ENCODE measurements around the gene MTURN. TPM values are rescaled to one million over a fixed set of nuclear protein-coding genes. Genes with fewer than 3 reads are reported as not detected.

The MTURN gene
- polyA plus RNA-seq, 2 donors = 7.7 to 9.9 TPM

- WGBS, 2 donors = 54 to 69% methylated on average over 12 of the region's 12 CpGs
- peaks cover 3 to 7% of the 10 kb centered on the region in 2 donors for H3K4me1 ChIP-seq (ENCODE audit: control insufficient read depth in 2 of 2, insufficient read depth in 2 of 2, low read length in 1 of 2)
These were observed 31.5 kb downstream of the MTURN start for GRCh38 chr7:30166155-30166840.

GRCh38 chr7:30166841-30167235 lies 32.1 kb downstream of the MTURN start:
- no peak overlapping the region for H3K4me3 ChIP-seq (ENCODE audit: low read depth in 1 of 2, low read length in 2 of 2)
- H3K27me3 ChIP-seq (ENCODE audit: control insufficient read depth in 1 of 2, insufficient read depth in 2 of 2, low read length in 2 of 2) = no peaks in the 10 kb centered on the region
- H3K27ac ChIP-seq (ENCODE audit: low read depth in 2 of 2, low read length in 1 of 2) = peak overlapping the region; percentile 64 to 65
- no peaks in the 10 kb centered on the region for H3K9me3 ChIP-seq (ENCODE audit: control insufficient read depth in 2 of 2, insufficient read depth in 1 of 2, low read depth in 1 of 2, low read length in 1 of 2)
- WGBS, 2 donors = 56 to 69% methylated on average over 5 of the region's 5 CpGs
- no peaks in the 10 kb centered on the region for H3K36me3 ChIP-seq (ENCODE audit: control insufficient read depth in 2 of 2, insufficient read depth in 2 of 2, low read length in 1 of 2)
- peaks cover 3 to 7% of the 10 kb centered on the region in 2 donors for H3K4me1 ChIP-seq (ENCODE audit: control insufficient read depth in 2 of 2, insufficient read depth in 2 of 2, low read length in 1 of 2)

More at GRCh38 chr7:30166155-30166840, 31.5 kb downstream of the MTURN start:
- Histone ChIP-seq H3K27ac (ENCODE audit: low read depth in 2 of 2, low read length in 1 of 2) (peak overlapping the region; percentile 64 to 65), H3K4me3 (ENCODE audit: low read depth in 1 of 2, low read length in 2 of 2) (no peak overlapping the region), H3K36me3 (ENCODE audit: control insufficient read depth in 2 of 2, insufficient read depth in 2 of 2, low read length in 1 of 2) (no peaks in the 10 kb centered on the region), H3K9me3 (ENCODE audit: control insufficient read depth in 2 of 2, insufficient read depth in 1 of 2, low read depth in 1 of 2, low read length in 1 of 2) (no peaks in the 10 kb centered on the region), H3K27me3 (ENCODE audit: control insufficient read depth in 1 of 2, insufficient read depth in 2 of 2, low read length in 2 of 2) (no peaks in the 10 kb centered on the region)

GRCh38 chr7:30167901-30168300 lies 33.1 kb downstream of the MTURN start:
- WGBS, 2 donors = 86% methylated on average over 6 of the region's 6 CpGs
- no peak overlapping the region for H3K27ac ChIP-seq (ENCODE audit: low read depth in 2 of 2, low read length in 1 of 2)
- no peaks in the 10 kb centered on the region for H3K27me3 ChIP-seq (ENCODE audit: control insufficient read depth in 1 of 2, insufficient read depth in 2 of 2, low read length in 2 of 2)
- peaks cover 3 to 7% of the 10 kb centered on the region in 2 donors for H3K4me1 ChIP-seq (ENCODE audit: control insufficient read depth in 2 of 2, insufficient read depth in 2 of 2, low read length in 1 of 2)
- H3K36me3 ChIP-seq (ENCODE audit: control insufficient read depth in 2 of 2, insufficient read depth in 2 of 2, low read length in 1 of 2) = no peaks in the 10 kb centered on the region
- H3K9me3 ChIP-seq (ENCODE audit: control insufficient read depth in 2 of 2, insufficient read depth in 1 of 2, low read depth in 1 of 2, low read length in 1 of 2) = no peaks in the 10 kb centered on the region
- H3K4me3 ChIP-seq (ENCODE audit: low read depth in 1 of 2, low read length in 2 of 2) = no peak overlapping the region

- no peak overlapping the region for H3K27ac ChIP-seq (ENCODE audit: low read depth in 2 of 2, low read length in 1 of 2)
- no peaks in the 10 kb centered on the region for H3K36me3 ChIP-seq (ENCODE audit: control insufficient read depth in 2 of 2, insufficient read depth in 2 of 2, low read length in 1 of 2)
- no peaks in the 10 kb centered on the region for H3K9me3 ChIP-seq (ENCODE audit: control insufficient read depth in 2 of 2, insufficient read depth in 1 of 2, low read depth in 1 of 2, low read length in 1 of 2)
- H3K27me3 ChIP-seq (ENCODE audit: control insufficient read depth in 1 of 2, insufficient read depth in 2 of 2, low read length in 2 of 2) = no peaks in the 10 kb centered on the region
- H3K4me3 ChIP-seq (ENCODE audit: low read depth in 1 of 2, low read length in 2 of 2) = no peak overlapping the region
- WGBS, 2 donors = 42 to 59% methylated on average over 16 of the region's 16 CpGs
- peaks cover 6 to 13% of the 10 kb centered on the region in 2 donors for H3K4me1 ChIP-seq (ENCODE audit: control insufficient read depth in 2 of 2, insufficient read depth in 2 of 2, low read length in 1 of 2)
These were observed 34.2 kb downstream of the MTURN start for GRCh38 chr7:30168835-30169573.

DNA sequence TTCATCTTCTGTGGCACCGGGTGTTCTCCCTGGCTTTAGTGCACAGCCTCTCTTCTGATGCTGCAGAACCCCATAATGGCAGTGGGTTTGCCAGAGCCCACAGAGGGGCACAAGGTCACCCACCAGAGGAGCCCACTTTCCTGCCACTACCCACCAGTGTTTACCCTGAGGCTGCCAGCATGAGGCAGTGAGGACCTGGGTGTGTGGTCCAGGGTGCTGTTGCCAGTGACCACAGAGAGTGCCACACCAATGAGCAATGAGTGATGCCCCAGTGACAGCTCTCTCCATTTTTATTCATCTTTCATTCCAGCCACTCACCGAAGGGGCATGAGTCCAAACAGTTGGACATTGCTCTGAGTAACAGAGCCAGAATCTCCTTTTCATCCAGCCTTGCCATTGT lies 34.8 kb downstream of the MTURN start:
- no peaks in the 10 kb centered on the region for H3K36me3 ChIP-seq (ENCODE audit: control insufficient read depth in 2 of 2, insufficient read depth in 2 of 2, low read length in 1 of 2)
- no peaks in the 10 kb centered on the region for H3K9me3 ChIP-seq (ENCODE audit: control insufficient read depth in 2 of 2, insufficient read depth in 1 of 2, low read depth in 1 of 2, low read length in 1 of 2)
- H3K4me1 ChIP-seq (ENCODE audit: control insufficient read depth in 2 of 2, insufficient read depth in 2 of 2, low read length in 1 of 2) = peaks cover 6 to 13% of the 10 kb centered on the region in 2 donors
- H3K27ac ChIP-seq (ENCODE audit: low read depth in 2 of 2, low read length in 1 of 2) = no peak overlapping the region
- no peaks in the 10 kb centered on the region for H3K27me3 ChIP-seq (ENCODE audit: control insufficient read depth in 1 of 2, insufficient read depth in 2 of 2, low read length in 2 of 2)
- 65 to 80% methylated on average over 2 of the region's 2 CpGs for WGBS, 2 donors
- H3K4me3 ChIP-seq (ENCODE audit: low read depth in 1 of 2, low read length in 2 of 2) = no peak overlapping the region

DNA sequence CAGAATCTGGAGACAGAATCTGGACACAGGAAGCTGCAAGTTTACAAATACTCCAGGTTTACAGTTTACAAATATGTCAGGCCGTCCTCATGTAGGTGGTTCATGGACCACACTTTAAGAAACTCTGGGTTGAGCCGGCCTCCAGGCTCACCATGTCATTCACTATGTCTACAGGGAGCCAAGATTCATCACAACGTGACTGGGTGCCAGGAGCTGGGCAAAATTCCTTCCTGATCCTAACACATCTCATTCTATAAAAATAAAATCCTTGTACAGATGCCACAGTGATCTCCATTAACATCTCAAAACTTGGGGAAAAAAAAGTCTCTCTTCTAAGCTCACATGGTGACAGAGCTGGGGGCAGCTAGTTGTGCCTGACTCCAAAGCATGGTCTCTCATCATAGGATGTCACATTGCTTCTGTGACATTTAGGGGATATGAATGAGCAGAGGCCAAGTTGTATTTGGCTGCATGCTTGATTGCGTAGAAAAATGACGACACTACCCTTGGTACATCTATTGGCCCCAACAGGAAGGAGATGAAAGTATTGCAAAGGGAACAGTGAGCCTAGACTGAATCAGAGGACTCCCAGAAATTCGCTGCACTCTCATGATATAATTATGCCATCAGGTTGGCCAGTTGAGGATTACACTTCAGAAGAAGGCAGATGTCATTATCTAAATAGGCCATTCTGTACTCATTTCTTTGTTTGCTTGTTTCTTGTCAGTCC lies 35.9 kb downstream of the MTURN start:
- no peaks in the 10 kb centered on the region for H3K36me3 ChIP-seq (ENCODE audit: control insufficient read depth in 2 of 2, insufficient read depth in 2 of 2, low read length in 1 of 2)
- 70 to 71% methylated on average over 6 of the region's 6 CpGs for WGBS, 2 donors
- no peaks in the 10 kb centered on the region for H3K27me3 ChIP-seq (ENCODE audit: control insufficient read depth in 1 of 2, insufficient read depth in 2 of 2, low read length in 2 of 2)
- H3K4me3 ChIP-seq (ENCODE audit: low read depth in 1 of 2, low read length in 2 of 2) = no peak overlapping the region
- H3K9me3 ChIP-seq (ENCODE audit: control insufficient read depth in 2 of 2, insufficient read depth in 1 of 2, low read depth in 1 of 2, low read length in 1 of 2) = no peaks in the 10 kb centered on the region
- no peak overlapping the region for H3K27ac ChIP-seq (ENCODE audit: low read depth in 2 of 2, low read length in 1 of 2)
- peaks cover 6 to 13% of the 10 kb centered on the region in 2 donors for H3K4me1 ChIP-seq (ENCODE audit: control insufficient read depth in 2 of 2, insufficient read depth in 2 of 2, low read length in 1 of 2)

GRCh38 chr7:30171766-30172447 lies 37.1 kb downstream of the MTURN start:
- H3K9me3 ChIP-seq (ENCODE audit: control insufficient read depth in 2 of 2, insufficient read depth in 1 of 2, low read depth in 1 of 2, low read length in 1 of 2) = no peaks in the 10 kb centered on the region
- peaks cover 3 to 11% of the 10 kb centered on the region in 2 donors for H3K4me1 ChIP-seq (ENCODE audit: control insufficient read depth in 2 of 2, insufficient read depth in 2 of 2, low read length in 1 of 2)
- peak overlapping the region; percentile 33 to 63 for H3K27ac ChIP-seq (ENCODE audit: low read depth in 2 of 2, low read length in 1 of 2)
- no peaks in the 10 kb centered on the region for H3K36me3 ChIP-seq (ENCODE audit: control insufficient read depth in 2 of 2, insufficient read depth in 2 of 2, low read length in 1 of 2)
- no peaks in the 10 kb centered on the region for H3K27me3 ChIP-seq (ENCODE audit: control insufficient read depth in 1 of 2, insufficient read depth in 2 of 2, low read length in 2 of 2)
- WGBS, 2 donors = 59 to 74% methylated on average over 9 of the region's 9 CpGs
- H3K4me3 ChIP-seq (ENCODE audit: low read depth in 1 of 2, low read length in 2 of 2) = no peak overlapping the region

- H3K36me3 ChIP-seq (ENCODE audit: control insufficient read depth in 2 of 2, insufficient read depth in 2 of 2, low read length in 1 of 2) = no peaks in the 10 kb centered on the region
- peak overlapping the region; percentile 63 to 78 for H3K27ac ChIP-seq (ENCODE audit: low read depth in 2 of 2, low read length in 1 of 2)
- H3K4me3 ChIP-seq (ENCODE audit: low read depth in 1 of 2, low read length in 2 of 2) = no peak overlapping the region
- WGBS, 2 donors = 39 to 58% methylated on average over 3 of the region's 3 CpGs
- H3K9me3 ChIP-seq (ENCODE audit: control insufficient read depth in 2 of 2, insufficient read depth in 1 of 2, low read depth in 1 of 2, low read length in 1 of 2) = no peaks in the 10 kb centered on the region
- no peaks in the 10 kb centered on the region for H3K27me3 ChIP-seq (ENCODE audit: control insufficient read depth in 1 of 2, insufficient read depth in 2 of 2, low read length in 2 of 2)
- peaks cover 3 to 11% of the 10 kb centered on the region in 2 donors for H3K4me1 ChIP-seq (ENCODE audit: control insufficient read depth in 2 of 2, insufficient read depth in 2 of 2, low read length in 1 of 2)
These were observed 37.7 kb downstream of the MTURN start for GRCh38 chr7:30172451-30172850.
